ENCODE results near the gene GNAI3.

DNA sequence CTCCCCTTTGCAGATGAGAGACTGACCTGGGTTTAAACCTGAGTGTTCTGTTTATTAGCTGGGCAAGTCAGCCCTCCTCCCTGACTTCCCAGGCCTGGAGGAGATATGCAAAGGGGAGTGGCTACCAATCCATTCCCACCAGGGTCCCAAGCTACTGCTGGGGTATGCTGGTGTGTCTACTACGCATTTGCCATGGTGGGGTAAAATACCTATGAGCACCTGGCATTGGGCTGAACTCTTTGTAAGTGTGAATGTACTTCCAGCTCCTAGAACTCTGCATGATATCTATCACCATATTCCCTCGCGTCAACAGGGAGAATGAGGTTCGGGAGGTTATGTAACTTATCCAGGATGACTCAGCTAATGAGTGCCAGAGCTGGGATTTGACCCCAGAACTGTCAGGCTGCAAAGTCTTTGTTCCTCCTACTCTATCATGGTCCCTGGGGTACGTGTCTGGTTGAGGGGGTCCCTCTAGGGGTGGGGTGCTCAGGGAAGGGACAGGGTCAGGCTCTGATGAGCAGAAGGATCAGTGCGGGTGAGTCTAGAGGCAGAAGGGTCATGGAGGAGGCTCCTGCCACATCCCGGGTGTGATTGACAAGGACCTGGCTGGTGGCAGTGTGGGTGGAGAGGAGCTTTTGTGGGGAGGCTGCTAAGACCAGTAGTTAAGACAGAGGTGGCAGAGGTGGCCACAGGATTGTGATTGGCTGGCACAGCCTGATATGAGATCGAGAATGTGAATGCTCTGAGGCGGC is 88.0 kb downstream of the GNAI3 start:
- TF ChIP-seq, protein P1, sequence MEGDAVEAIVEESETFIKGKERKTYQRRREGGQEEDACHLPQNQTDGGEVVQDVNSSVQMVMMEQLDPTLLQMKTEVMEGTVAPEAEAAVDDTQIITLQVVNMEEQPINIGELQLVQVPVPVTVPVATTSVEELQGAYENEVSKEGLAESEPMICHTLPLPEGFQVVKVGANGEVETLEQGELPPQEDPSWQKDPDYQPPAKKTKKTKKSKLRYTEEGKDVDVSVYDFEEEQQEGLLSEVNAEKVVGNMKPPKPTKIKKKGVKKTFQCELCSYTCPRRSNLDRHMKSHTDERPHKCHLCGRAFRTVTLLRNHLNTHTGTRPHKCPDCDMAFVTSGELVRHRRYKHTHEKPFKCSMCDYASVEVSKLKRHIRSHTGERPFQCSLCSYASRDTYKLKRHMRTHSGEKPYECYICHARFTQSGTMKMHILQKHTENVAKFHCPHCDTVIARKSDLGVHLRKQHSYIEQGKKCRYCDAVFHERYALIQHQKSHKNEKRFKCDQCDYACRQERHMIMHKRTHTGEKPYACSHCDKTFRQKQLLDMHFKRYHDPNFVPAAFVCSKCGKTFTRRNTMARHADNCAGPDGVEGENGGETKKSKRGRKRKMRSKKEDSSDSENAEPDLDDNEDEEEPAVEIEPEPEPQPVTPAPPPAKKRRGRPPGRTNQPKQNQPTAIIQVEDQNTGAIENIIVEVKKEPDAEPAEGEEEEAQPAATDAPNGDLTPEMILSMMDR (IDR thresholded peaks at IDR 0.05; ENCODE audit: low read depth, low read length, poor library complexity, severe bottlenecking) = no peak
- no peak for TF ChIP-seq EZH2phosphoT487 (IDR thresholded peaks at IDR 0.05; ENCODE audit: borderline replicate concordance, low read length)
